WERI-Rb-1 (cell line): Measurements from ENCODE around the gene ZNF99.
"Not testable (repeated sequence)": the region's sequence is repeated elsewhere in the genome, so short reads cannot be mapped to it uniquely, and the experiment has no call there.

ENCODE experiments used
- DNase-seq: peaks from one replicate; pipeline ENCODE4 v3.0.0-alpha.2; 2020
- H3K27ac ChIP-seq: fragments of 250-450 bp; sonication (Bioruptor Pico); 2 replicates; pipeline ENCODE4 v1.5.1; 2020; ENCODE audit warnings: mild to moderate bottlenecking, moderate library complexity
- H3K27me3 ChIP-seq: fragments of 250-450 bp; sonication (Bioruptor Pico); 2 replicates; pipeline ENCODE4 v1.5.1; 2021; ENCODE audit warnings: mild to moderate bottlenecking, low read depth, moderate library complexity; ENCODE audit not compliant: insufficient read depth, severe bottlenecking
- H3K36me3 ChIP-seq: fragments of 250-450 bp; sonication (Bioruptor Pico); 2 replicates; pipeline ENCODE4 v1.5.1; 2020; ENCODE audit warnings: mild to moderate bottlenecking, moderate library complexity
- H3K4me3 ChIP-seq: 2 replicates; pipeline ENCODE4 v1.5.1; 2011; ENCODE audit warnings: low read depth, mild to moderate bottlenecking, control low read depth, low read length
- H3K9me3 ChIP-seq: fragments of 250-450 bp; sonication (Bioruptor Pico); 2 replicates; pipeline ENCODE4 v1.5.1; 2021; ENCODE audit warnings: mild to moderate bottlenecking, moderate library complexity; ENCODE audit not compliant: severe bottlenecking
- CTCF ChIP-seq: IDR thresholded peaks from 2 replicates; pipeline ENCODE4 v1.5.1; 2011; ENCODE audit warnings: low read depth, mild to moderate bottlenecking, control low read depth, inconsistent platforms, low read length

The ZNF99 gene

GRCh38 chr19:22806418-22806817 lies 22.5 kb upstream of the ZNF99 start:
- no peak for DNase-seq
- Histone ChIP-seq H3K4me3 (no peak overlapping the region), H3K27ac (no peak overlapping the region), H3K27me3 (peaks cover 19% of the 10 kb centered on the region), H3K9me3 (peaks cover 6% of the 10 kb centered on the region), H3K36me3 (no peaks in the 10 kb centered on the region)
- no peak for TF ChIP-seq CTCF

- Histone ChIP-seq H3K4me3 (no peak overlapping the region), H3K9me3 (peaks cover 4% of the 10 kb centered on the region)
Measured at GRCh38 chr19:22797040-22797439, 13.1 kb upstream of the ZNF99 start.

GRCh38 chr19:22792863-22793262 lies 8.9 kb upstream of the ZNF99 start:
- not testable (repeated sequence) for H3K9me3 ChIP-seq, H3K36me3 ChIP-seq, H3K27ac ChIP-seq, H3K27me3 ChIP-seq, H3K4me3 ChIP-seq, DNase-seq

More at GRCh38 chr19:22797040-22797439, 13.1 kb upstream of the ZNF99 start:
- H3K27me3 ChIP-seq = peaks cover 5% of the 10 kb centered on the region
- no peak overlapping the region for H3K27ac ChIP-seq
- no peaks in the 10 kb centered on the region for H3K36me3 ChIP-seq
- no peak for DNase-seq
- TF ChIP-seq CTCF = no peak

- Histone ChIP-seq H3K27ac (no peak overlapping the region), H3K36me3 (no peaks in the 10 kb centered on the region), H3K4me3 (no peak overlapping the region), H3K27me3 (no peaks in the 10 kb centered on the region), H3K9me3 (peaks cover 2% of the 10 kb centered on the region)
- TF ChIP-seq CTCF = no peak
- DNase-seq = no peak
Measured at GRCh38 chr19:22735911-22736645, 47.9 kb downstream of the ZNF99 start.

- Histone ChIP-seq H3K36me3 (no peaks in the 10 kb centered on the region), H3K27me3 (no peaks in the 10 kb centered on the region), H3K9me3 (peaks cover 3% of the 10 kb centered on the region), H3K27ac (no peak overlapping the region), H3K4me3 (no peak overlapping the region)
- DNase-seq = no peak
- no peak for TF ChIP-seq CTCF
Measured at GRCh38 chr19:22733691-22734090, 50.3 kb downstream of the ZNF99 start.

- H3K4me3 ChIP-seq, DNase-seq, H3K27ac ChIP-seq, H3K36me3 ChIP-seq, H3K9me3 ChIP-seq, H3K27me3 ChIP-seq: not testable (repeated sequence)
Measured at GRCh38 chr19:22728214-22728613, 55.7 kb downstream of the ZNF99 start.

GRCh38 chr19:22721533-22721932 lies 62.4 kb downstream of the ZNF99 start:
- not testable (repeated sequence) for H3K9me3 ChIP-seq, H3K27ac ChIP-seq, H3K36me3 ChIP-seq, H3K4me3 ChIP-seq, H3K27me3 ChIP-seq, DNase-seq
